Transverse colon (tissue), 4 donors: ENCODE data around the gene NEK6. TPM values are rescaled to one million over a fixed set of nuclear protein-coding genes. Genes with fewer than 3 reads are reported as not detected.

Experiments used
- DNase-seq: peaks from one replicate; pipeline ENCODE4 v3.0.0-alpha.2; 2019
- H3K27ac ChIP-seq, 4 donors: fragments of 200-600 bp; sonication (generic); 2 replicates each; pipeline ENCODE4 v1.5.1; 2016 to 2018; ENCODE audit warnings: inconsistent platforms in 4 of 4
- H3K27me3 ChIP-seq: fragments of 200-600 bp; sonication (generic); 2 replicates; pipeline ENCODE4 v1.5.1; 2017; ENCODE audit warnings: inconsistent platforms
- H3K36me3 ChIP-seq, 4 donors: fragments of 200-600 bp; sonication (generic); 2 replicates each; pipeline ENCODE4 v1.5.1; 2017 to 2019; ENCODE audit warnings: inconsistent platforms in 4 of 4
- H3K4me1 ChIP-seq, 4 donors: fragments of 200-600 bp; sonication (generic); 2 replicates each; pipeline ENCODE4 v1.5.1; 2017 to 2020; ENCODE audit warnings: inconsistent platforms in 4 of 4
- H3K4me3 ChIP-seq, 4 donors: fragments of 200-600 bp; sonication (generic); 1 replicate in 1 of 4; 2 replicates in 3 of 4; pipeline versions ENCODE4 v1.5.1 to v1.6.1; 2017 to 2019; ENCODE audit warnings: inconsistent platforms in 4 of 4
- H3K9me3 ChIP-seq, 2 donors: fragments of 200-600 bp; sonication (generic); 2 replicates each; pipeline ENCODE4 v1.5.1; 2017 to 2019; ENCODE audit warnings: inconsistent platforms in 2 of 2
- CTCF ChIP-seq, 5 experiments: fragments of 200-600 bp in 3 of 5; fragments of 450-650 bp in 2 of 5; sonication (generic) in 3 of 5; IDR thresholded peaks; 1 replicate in 2 of 5; 2 replicates in 3 of 5; pipeline ENCODE4 v1.5.1; 2016 to 2017; ENCODE audit warnings: antibody characterized with exemption in 5 of 5, inconsistent platforms in 3 of 5, mild to moderate bottlenecking in 2 of 5, moderate library complexity in 1 of 5
- EP300 ChIP-seq: sonication (generic); formaldehyde crosslinking; IDR thresholded peaks from one replicate; pipeline ENCODE4 v1.6.1; 2017; ENCODE audit warnings: antibody characterized with exemption, low read depth
- POLR2A ChIP-seq: fragments of 450-650 bp; IDR thresholded peaks from one replicate; pipeline ENCODE4 v1.6.1; 2016; ENCODE audit warnings: antibody characterized with exemption, mild to moderate bottlenecking, moderate library complexity
- POLR2AphosphoS5 ChIP-seq, 3 donors: sonication (generic); formaldehyde crosslinking; IDR thresholded peaks; one replicate each; pipeline ENCODE4 v1.6.1; 2016; ENCODE audit warnings: antibody characterized with exemption in 3 of 3
- WGBS, 2 donors: methylation state at CpG; one replicate each; pipeline ENCODE4 v1.1.5; 2018; ENCODE audit warnings: low coverage in 1 of 2; 5-methylcytosine and 5-hydroxymethylcytosine counted together
- in situ Hi-C, 4 donors: fragments of 200-750 bp; cut with MboI; loops; one replicate each; pipeline versions ENCODE4 v1.15.0 to v1.15.1; 2017; ENCODE audit warnings: low sequenced_read_pairs in 3 of 4, low pct_ligation_motif_present in 1 of 4, low pct_unique_long_range_greater_than_20kb in 1 of 4
- intact Hi-C: fragments of 100-400 bp; cut with DNase I; formaldehyde crosslinking; loops from one replicate; pipeline ENCODE4 v1.15.1; 2023; ENCODE audit warnings: low total_unique reads
- total RNA-seq, 4 donors: library from RNA; depleted of rRNA; stranded (reverse); fragments of >200 nt; gene quantifications; one replicate each; pipeline ENCODE4 v1.1.0, GENCODE V29; 2016

Gene NEK6
- total RNA-seq, 4 donors from 2014 or later: 12.3 to 31.1 (median 21.6) TPM

DNA sequence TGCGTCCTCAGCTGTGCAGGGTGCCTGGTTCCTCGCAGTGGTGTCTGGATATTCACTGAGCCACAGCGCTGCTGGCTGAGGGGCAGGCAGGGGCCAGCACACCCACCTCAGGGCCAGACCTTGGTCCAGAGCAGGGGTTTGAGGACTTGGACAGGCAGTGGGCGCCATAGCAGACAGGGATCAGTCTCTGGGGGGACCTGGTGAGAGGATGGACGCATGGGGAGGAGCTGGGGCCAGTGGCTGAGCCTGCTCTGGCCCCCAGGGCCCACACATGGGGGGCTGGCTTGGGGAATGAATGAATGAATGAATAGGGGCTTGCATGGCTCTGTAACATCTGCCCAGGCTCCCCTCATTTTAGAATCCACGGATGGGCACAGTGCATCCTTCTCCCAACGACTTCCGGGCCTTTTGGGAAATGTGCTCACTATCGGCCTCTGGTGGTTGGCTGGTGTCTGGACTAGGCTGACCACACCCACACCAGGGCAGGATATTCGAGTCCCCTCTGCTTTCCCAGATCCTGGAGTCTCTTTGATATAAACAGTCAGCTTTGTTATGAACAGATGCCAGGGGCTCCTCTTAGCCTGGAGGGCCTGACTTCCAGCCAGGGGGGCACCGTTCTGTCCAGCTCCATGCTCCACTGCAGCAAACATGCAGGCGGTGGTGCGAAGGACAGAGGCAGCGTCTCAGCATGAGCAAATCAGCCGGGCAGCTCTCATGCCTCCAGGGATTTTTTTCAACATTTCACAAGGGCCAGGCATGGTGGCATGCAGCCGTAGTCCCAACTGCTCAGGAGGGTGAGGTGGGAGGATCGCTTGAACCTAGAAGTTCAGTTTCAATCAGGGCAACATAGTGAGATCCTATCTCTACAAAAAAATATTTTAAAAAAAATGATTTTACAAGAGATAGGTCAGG is 62.6 kb downstream of the NEK6 start:
- no peaks in the 10 kb centered on the region for H3K4me1 ChIP-seq
- TF ChIP-seq CTCF (IDR thresholded peaks at IDR 0.05): peak; percentile 80 to 90 (median 87)
- TF ChIP-seq POLR2AphosphoS5 (IDR thresholded peaks at IDR 0.05): no peak
- no peak overlapping the region for H3K27ac ChIP-seq
- in situ Hi-C loops: no loop called here
- WGBS, 2 donors: 63 to 82% methylated on average over 2 to 17 of the region's 17 CpGs
- peaks cover 0 to 8% (median 0%) of the 10 kb centered on the region in 4 donors for H3K36me3 ChIP-seq
- H3K4me3 ChIP-seq: no peak overlapping the region
- H3K27me3 ChIP-seq: no peaks in the 10 kb centered on the region
- DNase-seq: peak; percentile 75
- H3K9me3 ChIP-seq: no peaks in the 10 kb centered on the region
- intact Hi-C loops: loop anchor here (2.0 kb wide), 1 partner anchor 192 kb away; no protein-coding TSS in a partner anchor

DNA sequence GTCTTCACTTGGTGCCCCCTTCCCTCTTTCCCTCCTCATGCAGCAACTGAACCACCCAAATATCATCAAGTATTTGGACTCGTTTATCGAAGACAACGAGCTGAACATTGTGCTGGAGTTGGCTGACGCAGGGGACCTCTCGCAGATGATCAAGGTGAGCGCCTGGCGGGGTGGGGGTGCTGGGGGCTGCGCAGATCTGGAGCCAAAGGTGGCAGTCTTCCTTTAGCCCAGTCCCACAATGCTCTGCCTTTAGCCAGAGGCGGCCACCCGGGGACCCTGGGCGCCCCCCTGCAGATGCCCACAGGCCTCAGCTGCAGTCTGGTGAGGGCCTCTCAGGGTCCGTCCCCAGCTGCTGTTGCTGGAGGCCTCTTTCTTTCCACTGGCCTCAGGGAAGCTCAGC is 63.7 kb downstream of the NEK6 start:
- no peak for TF ChIP-seq POLR2A
- no peak for TF ChIP-seq CTCF (IDR thresholded peaks at IDR 0.05)
- TF ChIP-seq EP300: no peak
- TF ChIP-seq POLR2AphosphoS5 (IDR thresholded peaks at IDR 0.05): no peak
- no peaks in the 10 kb centered on the region for H3K9me3 ChIP-seq
- H3K27me3 ChIP-seq: no peaks in the 10 kb centered on the region
- in situ Hi-C loops: no loop called here
- peaks cover 0 to 10% (median 2%) of the 10 kb centered on the region in 4 donors for H3K36me3 ChIP-seq
- H3K4me3 ChIP-seq: no peak overlapping the region
- H3K4me1 ChIP-seq: no peaks in the 10 kb centered on the region
- WGBS, 2 donors: 92% methylated on average over 12 of the region's 12 CpGs; no CpG with 5 or more reads in 1 of the 2 donors
- DNase-seq: no peak
- intact Hi-C loops: loop anchor here (2.0 kb wide), 1 partner anchor 193 kb away; no protein-coding TSS in a partner anchor
- no peak overlapping the region for H3K27ac ChIP-seq

GRCh38 chr9:124321935-124322334 is 64.2 kb downstream of the NEK6 start:
- Histone ChIP-seq H3K9me3 (no peaks in the 10 kb centered on the region), H3K4me1 (no peaks in the 10 kb centered on the region), H3K27ac (no peak overlapping the region), H3K36me3 (peaks cover 0 to 13% (median 3%) of the 10 kb centered on the region in 4 donors), H3K27me3 (no peaks in the 10 kb centered on the region), H3K4me3 (no peak overlapping the region)
- intact Hi-C loops: loop anchor here (2.0 kb wide), 1 partner anchor 193 kb away; no protein-coding TSS in a partner anchor
- TF ChIP-seq POLR2AphosphoS5 (IDR thresholded peaks at IDR 0.05) (no peak), POLR2A (no peak), CTCF (IDR thresholded peaks at IDR 0.05) (no peak), EP300 (no peak)
- 77% methylated on average over 4 of the region's 4 CpGs; no CpG with 5 or more reads in 1 of the 2 donors for WGBS, 2 donors
- in situ Hi-C loops: no loop called here
- no peak for DNase-seq

DNA sequence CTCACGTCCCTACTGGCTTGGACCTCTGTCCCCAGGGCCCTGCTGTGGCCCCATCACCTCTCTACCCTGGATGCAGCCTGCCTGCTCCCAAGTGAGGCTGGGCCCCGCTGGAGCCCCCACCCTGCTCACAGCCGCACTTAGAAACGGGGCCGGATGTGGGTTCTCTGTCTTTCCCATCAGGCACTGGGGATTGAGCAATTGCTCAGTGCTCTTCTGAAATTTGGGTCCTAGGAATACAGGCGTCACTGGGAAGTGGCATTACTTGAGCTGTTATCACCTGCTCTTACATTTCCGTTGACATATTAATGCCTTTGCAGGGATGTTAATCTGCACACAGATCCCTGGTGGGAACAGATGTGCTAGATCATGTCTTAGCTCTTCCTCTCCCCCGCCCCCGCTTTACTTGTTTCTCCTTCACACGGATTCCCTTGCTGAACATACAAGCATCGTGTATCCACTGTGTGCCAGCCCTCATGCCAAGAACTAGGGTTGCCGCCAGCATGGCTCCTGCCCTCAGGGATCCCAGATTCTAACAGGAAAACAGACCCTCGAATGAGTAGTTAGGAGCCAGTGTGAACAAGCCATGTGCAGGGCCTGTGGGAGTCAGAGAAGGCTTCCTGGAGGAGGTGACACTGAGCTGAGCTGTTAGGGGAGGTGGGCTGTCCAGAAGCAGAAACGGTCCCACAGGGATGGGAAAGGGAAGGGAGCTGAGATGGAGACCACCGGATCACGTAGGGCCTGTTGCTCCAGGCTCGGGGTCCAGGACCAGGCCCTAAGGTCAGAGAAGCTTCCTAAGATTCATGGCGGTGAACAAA is 65.1 kb downstream of the NEK6 start:
- in situ Hi-C loops (no loop called here), intact Hi-C loops (no loop called here)
- Histone ChIP-seq H3K4me1 (no peaks in the 10 kb centered on the region), H3K36me3 (peaks cover 0 to 15% (median 7%) of the 10 kb centered on the region in 4 donors), H3K27ac (no peak overlapping the region), H3K27me3 (no peaks in the 10 kb centered on the region), H3K4me3 (no peak overlapping the region), H3K9me3 (no peaks in the 10 kb centered on the region)
- no peak for DNase-seq
- 90 to 94% methylated on average over 7 to 18 of the region's 18 CpGs for WGBS, 2 donors
- TF ChIP-seq POLR2AphosphoS5 (IDR thresholded peaks at IDR 0.05) (no peak), EP300 (no peak), POLR2A (no peak)
